Subcutaneous adipose tissue (tissue), 4 donors: ENCODE data around the gene PSME3. TPM values are rescaled to one million over a fixed set of nuclear protein-coding genes. Genes with fewer than 3 reads are reported as not detected.

Experiments used
- total RNA-seq, 4 donors: library from RNA; depleted of rRNA; stranded (reverse); fragments of >200 nt; gene quantifications; one replicate each; pipeline ENCODE4 v1.1.0, GENCODE V29; 2016
- TF ChIP-seq, protein P1 (sequence below): fragments of 450-650 bp; IDR thresholded peaks from one replicate; pipeline ENCODE4 v1.5.1; 2016; ENCODE audit warnings: low read depth, mild to moderate bottlenecking, control low read depth, antibody characterized with exemption, moderate library complexity

The PSME3 gene
- total RNA-seq, 4 donors from 2014 or later, result 52.7 to 80.9 (median 60.1) TPM

DNA sequence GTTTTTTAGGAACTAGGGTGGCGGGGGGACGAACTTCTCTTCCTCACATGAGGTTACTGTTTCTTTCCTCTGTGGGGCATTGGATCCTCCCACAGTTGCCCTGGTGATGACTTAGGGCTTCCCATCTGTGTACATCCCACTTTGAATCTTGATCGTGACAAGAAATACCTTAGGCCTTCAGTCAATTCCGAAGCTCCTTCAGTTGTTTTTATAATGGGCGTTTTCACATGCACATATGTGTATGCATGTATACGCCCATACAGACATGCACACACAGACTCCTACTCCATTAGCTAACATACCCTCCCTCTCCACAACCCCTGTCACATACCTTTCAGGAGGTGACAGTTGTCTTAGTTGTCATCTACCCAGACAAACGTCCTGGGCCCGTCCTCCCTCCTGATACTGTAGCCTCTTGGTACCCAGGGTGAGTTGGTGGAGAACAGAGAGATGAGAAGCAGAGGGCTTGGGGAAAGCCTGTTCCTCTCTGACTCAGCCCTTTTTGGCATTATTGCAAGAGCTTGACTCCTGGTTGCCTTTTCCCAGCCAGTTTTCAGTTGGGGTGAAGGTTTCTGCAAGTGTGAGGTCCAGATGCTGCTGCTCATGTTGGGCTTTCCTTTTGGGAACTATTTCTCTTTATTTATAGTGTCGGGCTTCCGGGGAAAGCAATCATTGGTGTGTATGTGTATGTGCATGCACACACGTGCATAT lies 8.9 kb downstream of the PSME3 start:
- TF ChIP-seq, protein P1, sequence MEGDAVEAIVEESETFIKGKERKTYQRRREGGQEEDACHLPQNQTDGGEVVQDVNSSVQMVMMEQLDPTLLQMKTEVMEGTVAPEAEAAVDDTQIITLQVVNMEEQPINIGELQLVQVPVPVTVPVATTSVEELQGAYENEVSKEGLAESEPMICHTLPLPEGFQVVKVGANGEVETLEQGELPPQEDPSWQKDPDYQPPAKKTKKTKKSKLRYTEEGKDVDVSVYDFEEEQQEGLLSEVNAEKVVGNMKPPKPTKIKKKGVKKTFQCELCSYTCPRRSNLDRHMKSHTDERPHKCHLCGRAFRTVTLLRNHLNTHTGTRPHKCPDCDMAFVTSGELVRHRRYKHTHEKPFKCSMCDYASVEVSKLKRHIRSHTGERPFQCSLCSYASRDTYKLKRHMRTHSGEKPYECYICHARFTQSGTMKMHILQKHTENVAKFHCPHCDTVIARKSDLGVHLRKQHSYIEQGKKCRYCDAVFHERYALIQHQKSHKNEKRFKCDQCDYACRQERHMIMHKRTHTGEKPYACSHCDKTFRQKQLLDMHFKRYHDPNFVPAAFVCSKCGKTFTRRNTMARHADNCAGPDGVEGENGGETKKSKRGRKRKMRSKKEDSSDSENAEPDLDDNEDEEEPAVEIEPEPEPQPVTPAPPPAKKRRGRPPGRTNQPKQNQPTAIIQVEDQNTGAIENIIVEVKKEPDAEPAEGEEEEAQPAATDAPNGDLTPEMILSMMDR, result no peak

DNA sequence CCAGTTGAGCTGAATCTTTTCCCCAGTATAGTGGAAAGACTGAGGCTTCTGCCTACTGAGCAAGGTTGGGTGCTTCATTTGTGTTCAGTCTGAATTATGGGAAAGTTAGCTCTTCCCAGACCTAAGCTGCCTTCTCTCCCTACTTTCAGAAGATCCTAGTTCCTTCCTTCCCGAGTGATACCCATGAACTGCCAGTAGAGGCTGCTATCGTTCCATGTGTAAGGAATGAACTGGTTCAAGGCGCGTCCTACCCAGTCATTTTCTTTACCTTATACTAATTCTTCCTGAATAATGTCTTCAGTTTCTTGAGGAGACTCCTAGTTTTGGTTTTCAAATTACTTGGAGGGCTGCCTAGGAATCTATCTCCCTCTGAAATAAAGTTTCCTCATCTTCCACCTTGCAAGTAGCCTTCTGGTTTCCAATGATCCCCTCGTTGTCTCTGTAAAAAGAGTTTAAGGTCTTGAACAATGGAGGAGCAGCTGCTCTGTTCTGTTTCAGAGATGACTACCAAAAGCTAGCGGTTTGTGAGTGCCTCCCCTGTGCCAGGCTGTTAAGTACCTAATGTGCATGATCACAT lies 10.2 kb downstream of the PSME3 start:
- TF ChIP-seq, protein P1, result no peak

DNA sequence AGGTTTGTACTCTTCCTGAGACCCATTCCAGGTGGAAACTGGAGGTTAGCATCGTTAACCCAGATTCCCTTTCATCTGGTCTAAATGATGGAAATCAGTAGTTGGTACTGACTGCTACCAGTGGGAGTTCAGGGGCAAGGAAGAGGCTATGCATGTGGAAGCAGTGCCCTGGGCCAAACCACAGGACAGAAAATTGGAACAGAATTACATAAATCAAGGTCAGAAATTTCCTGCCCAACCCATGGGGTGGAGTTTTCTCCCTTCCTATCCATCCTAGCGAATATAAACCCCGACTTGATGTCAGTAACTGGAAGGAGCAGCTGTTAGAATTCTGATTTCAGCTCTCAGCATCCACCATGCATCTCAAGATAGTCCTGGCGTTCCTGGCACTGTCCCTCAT lies 11.1 kb downstream of the PSME3 start, which contains the start of gene AOC2:
Gene AOC2, plus strand, starts transcription at position 310 of the 400 bp plus-strand sequence. Its CDS starts 47 bp downstream, at position 357.
- TF ChIP-seq, protein P1, result no peak

DNA sequence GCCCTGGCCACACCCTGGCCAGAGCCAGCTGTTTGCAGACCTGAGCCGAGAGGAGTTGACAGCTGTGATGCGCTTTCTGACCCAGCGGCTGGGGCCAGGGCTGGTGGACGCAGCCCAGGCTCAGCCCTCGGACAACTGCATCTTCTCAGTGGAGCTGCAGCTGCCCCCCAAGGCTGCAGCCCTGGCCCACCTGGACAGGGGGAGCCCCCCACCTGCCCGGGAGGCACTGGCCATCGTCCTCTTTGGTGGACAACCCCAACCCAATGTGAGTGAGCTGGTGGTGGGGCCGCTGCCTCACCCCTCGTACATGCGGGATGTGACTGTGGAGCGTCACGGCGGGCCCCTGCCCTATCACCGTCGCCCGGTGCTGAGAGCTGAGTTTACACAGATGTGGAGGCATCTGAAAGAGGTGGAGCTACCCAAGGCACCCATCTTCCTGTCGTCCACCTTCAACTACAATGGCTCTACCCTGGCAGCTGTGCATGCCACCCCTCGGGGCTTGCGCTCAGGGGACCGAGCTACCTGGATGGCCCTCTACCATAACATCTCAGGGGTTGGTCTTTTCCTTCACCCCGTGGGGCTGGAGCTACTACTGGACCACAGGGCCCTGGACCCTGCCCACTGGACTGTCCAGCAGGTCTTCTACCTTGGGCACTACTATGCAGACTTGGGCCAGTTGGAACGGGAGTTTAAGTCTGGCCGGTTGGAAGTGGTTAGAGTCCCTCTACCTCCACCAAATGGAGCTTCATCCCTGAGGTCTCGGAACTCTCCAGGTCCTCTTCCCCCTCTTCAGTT lies 11.8 kb downstream of the PSME3 start:
- TF ChIP-seq, protein P1, result no peak

DNA sequence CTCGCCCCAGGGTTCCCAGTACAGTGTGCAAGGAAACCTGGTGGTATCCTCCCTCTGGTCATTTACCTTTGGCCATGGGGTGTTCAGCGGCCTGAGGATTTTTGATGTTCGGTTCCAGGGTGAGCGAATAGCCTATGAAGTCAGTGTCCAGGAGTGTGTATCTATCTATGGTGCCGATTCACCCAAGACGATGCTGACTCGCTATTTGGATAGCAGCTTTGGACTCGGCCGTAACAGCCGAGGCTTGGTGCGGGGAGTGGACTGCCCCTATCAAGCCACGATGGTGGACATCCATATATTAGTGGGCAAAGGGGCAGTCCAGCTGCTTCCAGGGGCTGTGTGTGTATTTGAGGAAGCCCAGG lies 12.3 kb downstream of the PSME3 start:
- TF ChIP-seq, protein P1, result no peak

DNA sequence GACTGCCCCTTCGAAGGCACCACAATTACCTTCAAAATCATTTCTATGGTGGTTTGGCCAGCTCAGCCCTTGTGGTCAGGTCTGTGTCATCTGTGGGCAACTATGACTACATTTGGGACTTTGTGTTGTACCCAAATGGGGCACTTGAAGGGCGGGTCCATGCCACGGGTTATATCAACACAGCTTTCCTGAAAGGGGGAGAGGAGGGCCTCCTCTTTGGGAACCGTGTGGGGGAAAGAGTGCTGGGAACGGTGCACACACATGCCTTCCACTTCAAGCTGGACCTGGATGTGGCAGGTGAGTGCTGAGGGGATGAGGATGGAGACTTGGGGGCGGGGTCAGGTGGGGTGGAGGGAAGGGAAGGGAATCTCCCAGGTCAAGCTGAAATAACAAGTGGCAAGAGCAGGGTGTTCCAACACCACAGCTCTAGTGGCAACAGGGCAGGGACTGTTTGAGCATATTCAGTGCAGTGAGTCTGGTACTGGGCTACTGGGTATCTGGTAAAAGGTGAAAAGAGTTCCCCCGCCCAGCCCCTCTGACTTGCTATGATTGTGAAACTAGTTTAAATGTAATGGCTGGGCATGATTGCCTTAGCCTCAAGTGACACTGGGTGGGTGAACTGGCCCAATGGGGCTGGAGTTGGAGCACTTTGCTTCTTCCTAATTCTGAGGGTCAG lies 12.9 kb downstream of the PSME3 start:
- TF ChIP-seq, protein P1, result no peak
